Esophagus muscularis mucosa (tissue), 3 donors: ENCODE measurements around the gene SLC25A6.

Experiments
- CTCF ChIP-seq, 3 experiments: fragments of 200-600 bp in 2 of 3; fragments of 450-650 bp in 1 of 3; sonication (generic) in 2 of 3; IDR thresholded peaks; one replicate each; pipeline ENCODE4 v1.5.1; 2017 to 2019; ENCODE audit warnings: antibody characterized with exemption in 3 of 3, mild to moderate bottlenecking in 2 of 3, moderate library complexity in 1 of 3
- POLR2A ChIP-seq: fragments of 450-650 bp; IDR thresholded peaks from one replicate; pipeline ENCODE4 v1.6.1; 2017; ENCODE audit warnings: antibody characterized with exemption, moderate library complexity, mild to moderate bottlenecking, low read depth
- POLR2AphosphoS5 ChIP-seq, 2 donors: sonication (generic); formaldehyde crosslinking; IDR thresholded peaks; one replicate each; pipeline ENCODE4 v1.6.1; 2017; ENCODE audit warnings: antibody characterized with exemption in 2 of 2

DNA sequence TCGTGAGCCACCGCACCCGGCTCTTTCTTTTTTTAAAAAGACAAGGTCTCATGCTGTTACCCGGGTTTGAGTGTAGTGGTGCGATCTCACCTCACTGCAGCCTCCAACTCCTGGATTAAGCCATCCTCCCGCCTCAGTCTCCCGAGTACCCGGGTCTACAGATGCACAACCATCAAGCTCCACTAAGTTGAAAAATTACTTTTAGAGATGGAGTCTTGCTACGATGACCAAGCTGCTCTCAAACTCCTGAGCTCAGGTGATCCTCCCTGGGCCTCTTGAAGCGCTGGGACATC is 2.0 kb downstream of the SLC25A6 start:
- TF ChIP-seq POLR2A (no peak), CTCF (IDR thresholded peaks at IDR 0.05) (no peak), POLR2AphosphoS5 (IDR thresholded peaks at IDR 0.05) (no peak)
